Caco-2 (cell line): ENCODE measurements around the gene ABCC1. TPM values are rescaled to one million over a fixed set of nuclear protein-coding genes. Genes with fewer than 3 reads are reported as not detected.

Experiments
- BruUV-seq: library from RNA; stranded (reverse); fragments of 400-500 nt; replicated peaks from 2 replicates; lab custom pipeline; 2021; lab: Mats Ljungman, UMichigan
- CTCF ChIA-PET: fragments of 300-600 bp; sonication (Branson Sonifier 250); formaldehyde crosslinking; loops from one replicate; lab custom pipeline; 2022; ENCODE audit warnings: antibody characterized with exemption; lab: Charles Lee
- POLR2A ChIA-PET: fragments of 300-600 bp; sonication (Branson Sonifier 250); formaldehyde crosslinking; loops from one replicate; lab custom pipeline; 2022; ENCODE audit warnings: antibody characterized with exemption; lab: Charles Lee
- DNase-seq, 2 experiments: peaks; one replicate each; pipeline versions ENCODE4 v3.0.0 to v3.0.0-alpha.2; 2020 to 2022
- H3K27me3 ChIP-seq: replicated peaks from 2 replicates; pipeline ENCODE4 v1.6.0; 2011; ENCODE audit warnings: low read length; ENCODE audit not compliant: control insufficient read depth, insufficient read depth
- H3K36me3 ChIP-seq: 2 replicates; pipeline ENCODE4 v1.5.1; 2011; ENCODE audit warnings: low read length; ENCODE audit not compliant: control insufficient read depth, insufficient read depth
- H3K4me1 ChIP-seq: fragments of 250-450 bp; sonication (Bioruptor Pico); 2 replicates; pipeline ENCODE4 v1.5.1; 2020; ENCODE audit warnings: mild to moderate bottlenecking
- H3K4me3 ChIP-seq: 2 replicates; pipeline ENCODE4 v1.5.1; 2011; ENCODE audit warnings: low read depth, mild to moderate bottlenecking, control low read depth, low read length
- H3K9me3 ChIP-seq: fragments of 250-450 bp; sonication (Bioruptor Pico); 2 replicates; pipeline ENCODE4 v1.5.1; 2020; ENCODE audit warnings: mild to moderate bottlenecking, moderate library complexity
- H3K27ac Mint-ChIP-seq: one replicate; pipeline ENCODE4 v1.8.0; 2022; ENCODE audit warnings: mixed read lengths; ENCODE audit not compliant: unreplicated experiment
- H3K27me3 Mint-ChIP-seq: one replicate; pipeline ENCODE4 v1.8.0; 2022; ENCODE audit warnings: mixed read lengths; ENCODE audit not compliant: insufficient read depth, unreplicated experiment
- H3K36me3 Mint-ChIP-seq: one replicate; pipeline ENCODE4 v1.8.0; 2022; ENCODE audit warnings: mild to moderate bottlenecking, mixed read lengths; ENCODE audit not compliant: insufficient read depth, unreplicated experiment
- H3K4me1 Mint-ChIP-seq: one replicate; pipeline ENCODE4 v1.8.0; 2022; ENCODE audit warnings: low read depth, mixed read lengths; ENCODE audit not compliant: unreplicated experiment
- H3K4me3 Mint-ChIP-seq: one replicate; pipeline ENCODE4 v1.8.0; 2022; ENCODE audit warnings: mild to moderate bottlenecking, moderate library complexity, mixed read lengths; ENCODE audit not compliant: unreplicated experiment
- H3K9me3 Mint-ChIP-seq: one replicate; pipeline ENCODE4 v1.8.0; 2022; ENCODE audit warnings: mixed read lengths; ENCODE audit not compliant: unreplicated experiment
- CTCF ChIP-seq, 2 experiments: fragments of 200-600 bp in 1 of 2; IDR thresholded peaks; 1 replicate in 1 of 2; 2 replicates in 1 of 2; pipeline versions ENCODE4 v1.5.1 to v1.8.0; 2011 to 2022; ENCODE audit warnings: antibody characterized with exemption in 1 of 2, control low read depth in 1 of 2, inconsistent platforms in 1 of 2, low read depth in 1 of 2, low read length in 1 of 2, mild to moderate bottlenecking in 1 of 2, moderate library complexity in 1 of 2; ENCODE audit not compliant: insufficient read depth in 1 of 2, severe bottlenecking in 1 of 2, unreplicated experiment in 1 of 2
- intact Hi-C: fragments of 100-400 bp; cut with micrococcal nuclease; formaldehyde crosslinking; loops from one replicate; pipeline ENCODE4 v1.10.0; 2022; ENCODE audit not compliant: unreplicated experiment
- total RNA-seq: library from RNA; stranded (reverse); gene quantifications from 2 replicates; pipeline ENCODE4 v1.2.3, GENCODE V29; 2022

Gene ABCC1
- total RNA-seq, 1 experiment from 2014 or later: 22.3 TPM

DNA sequence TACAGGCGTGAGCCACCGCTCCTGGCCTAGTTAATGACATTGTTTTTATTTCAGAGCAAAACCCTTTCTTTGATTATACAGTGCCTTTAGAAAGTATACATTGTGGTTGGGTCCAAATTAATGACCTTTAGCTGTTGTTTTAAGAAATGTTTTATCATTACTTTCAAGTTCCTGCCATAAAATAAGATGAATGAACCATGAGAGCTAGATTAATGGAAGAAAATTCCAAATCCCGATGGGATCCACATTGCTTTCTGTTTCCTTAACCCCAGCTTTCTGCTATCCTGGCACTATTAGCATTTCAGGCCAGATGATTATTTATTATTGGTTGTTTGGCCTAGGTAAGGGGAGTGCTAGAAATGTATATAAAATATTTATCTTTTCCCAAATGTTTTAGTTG is 131.7 kb downstream of the ABCC1 start:
- Mint-ChIP-seq H3K36me3 (peaks cover 30% of the 10 kb centered on the region), H3K4me3 (no peak overlapping the region), H3K9me3 (no peaks in the 10 kb centered on the region), H3K4me1 (no peaks in the 10 kb centered on the region), H3K27me3 (no peaks in the 10 kb centered on the region), H3K27ac (no peak overlapping the region)
- no peaks in the 10 kb centered on the region for H3K27me3 ChIP-seq
- peaks cover 12% of the 10 kb centered on the region for H3K9me3 ChIP-seq
- no TSS peak for BruUV-seq
- ChIA-PET POLR2A (no interaction called here), CTCF (no interaction called here)
- H3K4me1 ChIP-seq: no peaks in the 10 kb centered on the region
- no peak for DNase-seq
- no peak for TF ChIP-seq CTCF (IDR thresholded peaks at IDR 0.05; ENCODE audit: insufficient read depth in 1 of 2, low read depth in 1 of 2, low read length in 1 of 2, severe bottlenecking in 1 of 2, unreplicated experiment in 1 of 2)
- intact Hi-C loops: no loop called here
- no peak overlapping the region for H3K4me3 ChIP-seq
- H3K36me3 ChIP-seq: peaks cover 6% of the 10 kb centered on the region

- intact Hi-C loops: no loop called here
- no peak overlapping the region for H3K4me3 Mint-ChIP-seq
- no peak for TF ChIP-seq CTCF (IDR thresholded peaks at IDR 0.05; ENCODE audit: insufficient read depth in 1 of 2, low read depth in 1 of 2, low read length in 1 of 2, severe bottlenecking in 1 of 2, unreplicated experiment in 1 of 2)
Measured at GRCh38 chr16:16082255-16082654, 132.8 kb downstream of the ABCC1 start.

DNA sequence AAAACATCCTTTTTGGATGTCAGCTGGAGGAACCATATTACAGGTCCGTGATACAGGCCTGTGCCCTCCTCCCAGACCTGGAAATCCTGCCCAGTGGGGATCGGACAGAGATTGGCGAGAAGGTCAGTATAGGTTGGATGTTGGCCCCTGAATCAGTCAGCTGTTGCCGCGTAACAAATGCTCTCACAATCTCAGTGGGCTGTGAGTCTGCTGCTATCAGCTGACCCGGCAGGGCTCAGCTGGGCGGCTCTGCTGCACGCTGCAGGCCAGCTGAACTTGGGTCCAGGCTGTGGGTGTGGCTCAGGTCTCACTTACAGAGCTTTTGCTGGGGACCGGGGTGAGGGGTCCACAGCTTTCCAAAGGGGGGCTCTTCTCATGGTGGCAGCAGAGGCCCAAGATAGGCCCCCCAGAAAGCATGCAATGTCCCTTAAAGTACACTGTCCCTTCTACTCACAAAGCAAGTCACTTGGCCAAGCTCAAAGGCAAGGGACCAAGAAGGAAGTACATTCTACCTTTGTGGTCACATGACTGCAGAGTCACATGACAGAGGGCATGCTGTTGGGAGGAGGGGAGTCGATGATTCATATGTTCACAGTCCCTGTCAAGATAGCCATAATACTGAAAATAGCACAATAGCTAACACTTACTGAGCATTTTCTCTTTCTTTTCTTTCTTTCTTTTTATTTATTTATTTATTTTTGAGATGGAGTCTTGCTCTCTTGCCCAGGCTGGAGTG is 134.2 kb downstream of the ABCC1 start:
- Mint-ChIP-seq H3K36me3 (peaks cover 30% of the 10 kb centered on the region), H3K27me3 (no peaks in the 10 kb centered on the region), H3K4me3 (no peak overlapping the region), H3K4me1 (no peaks in the 10 kb centered on the region), H3K9me3 (no peaks in the 10 kb centered on the region), H3K27ac (no peak overlapping the region)
- ChIA-PET POLR2A (no interaction called here), CTCF (no interaction called here)
- Histone ChIP-seq H3K4me1 (no peaks in the 10 kb centered on the region), H3K9me3 (peaks cover 12% of the 10 kb centered on the region), H3K4me3 (no peak overlapping the region), H3K27me3 (no peaks in the 10 kb centered on the region), H3K36me3 (peaks cover 6% of the 10 kb centered on the region)
- TF ChIP-seq CTCF (IDR thresholded peaks at IDR 0.05; ENCODE audit: insufficient read depth in 1 of 2, low read depth in 1 of 2, low read length in 1 of 2, severe bottlenecking in 1 of 2, unreplicated experiment in 1 of 2): no peak
- no peak for DNase-seq
- BruUV-seq: no TSS peak
- intact Hi-C loops: no loop called here

More at GRCh38 chr16:16082255-16082654, 132.8 kb downstream of the ABCC1 start:
- DNase-seq: no peak
- H3K4me1 ChIP-seq: no peaks in the 10 kb centered on the region
- ChIA-PET POLR2A (no interaction called here), CTCF (no interaction called here)
- BruUV-seq: no TSS peak
- Mint-ChIP-seq H3K27me3 (no peaks in the 10 kb centered on the region), H3K27ac (no peak overlapping the region), H3K36me3 (peaks cover 30% of the 10 kb centered on the region), H3K9me3 (no peaks in the 10 kb centered on the region), H3K4me1 (no peaks in the 10 kb centered on the region)
- H3K27me3 ChIP-seq: no peaks in the 10 kb centered on the region
- no peak overlapping the region for H3K4me3 ChIP-seq
- peaks cover 12% of the 10 kb centered on the region for H3K9me3 ChIP-seq
- H3K36me3 ChIP-seq: peaks cover 6% of the 10 kb centered on the region
